NCI-H2107 (cell line): ENCODE measurements around the gene EDN3.
"Not testable (repeated sequence)": the region's sequence is repeated elsewhere in the genome, so short reads cannot be mapped to it uniquely, and the experiment has no call there.

Experiments used
- DNase-seq: peaks from one replicate; lab custom pipeline; 2025; lab: John Stamatoyannopoulos, UW

Gene EDN3

GRCh38 chr20:59335377-59335776, 35.0 kb downstream of the EDN3 start:
- DNase-seq = no peak

GRCh38 chr20:59336540-59336939, 36.1 kb downstream of the EDN3 start:
- no peak for DNase-seq

GRCh38 chr20:59338444-59338843, 38.0 kb downstream of the EDN3 start:
- not testable (repeated sequence) for DNase-seq

GRCh38 chr20:59340201-59340885, 39.9 kb downstream of the EDN3 start:
- DNase-seq = no peak

- not testable (repeated sequence) for DNase-seq
Observed at GRCh38 chr20:59341285-59342022, 41.0 kb downstream of the EDN3 start.

GRCh38 chr20:59342023-59342957, 41.9 kb downstream of the EDN3 start:
- DNase-seq = no peak

GRCh38 chr20:59346061-59346460, 45.6 kb downstream of the EDN3 start:
- no peak for DNase-seq

GRCh38 chr20:59349277-59349676, 48.9 kb downstream of the EDN3 start:
- DNase-seq = no peak

GRCh38 chr20:59350330-59351156, 50.1 kb downstream of the EDN3 start:
- no peak for DNase-seq

GRCh38 chr20:59351157-59352040, 51.0 kb downstream of the EDN3 start:
- DNase-seq = no peak

- no peak for DNase-seq
Observed at GRCh38 chr20:59352541-59352940, 52.1 kb downstream of the EDN3 start.

- no peak for DNase-seq
Observed at GRCh38 chr20:59352990-59353389, 52.6 kb downstream of the EDN3 start.

- DNase-seq = no peak
Observed at GRCh38 chr20:59354460-59354859, 54.0 kb downstream of the EDN3 start.

- DNase-seq = no peak
Observed at GRCh38 chr20:59355242-59355641, 54.8 kb downstream of the EDN3 start.

GRCh38 chr20:59356662-59357165, 56.3 kb downstream of the EDN3 start:
- DNase-seq = no peak

- DNase-seq = not testable (repeated sequence)
Observed at GRCh38 chr20:59358793-59359192, 58.4 kb downstream of the EDN3 start.

GRCh38 chr20:59359906-59360725, 59.7 kb downstream of the EDN3 start:
- no peak for DNase-seq

GRCh38 chr20:59360934-59361333, 60.5 kb downstream of the EDN3 start:
- no peak for DNase-seq

GRCh38 chr20:59361411-59361810, 61.0 kb downstream of the EDN3 start:
- no peak for DNase-seq
